ENCODE data around the gene TRIM40.

- TF ChIP-seq, protein P1, sequence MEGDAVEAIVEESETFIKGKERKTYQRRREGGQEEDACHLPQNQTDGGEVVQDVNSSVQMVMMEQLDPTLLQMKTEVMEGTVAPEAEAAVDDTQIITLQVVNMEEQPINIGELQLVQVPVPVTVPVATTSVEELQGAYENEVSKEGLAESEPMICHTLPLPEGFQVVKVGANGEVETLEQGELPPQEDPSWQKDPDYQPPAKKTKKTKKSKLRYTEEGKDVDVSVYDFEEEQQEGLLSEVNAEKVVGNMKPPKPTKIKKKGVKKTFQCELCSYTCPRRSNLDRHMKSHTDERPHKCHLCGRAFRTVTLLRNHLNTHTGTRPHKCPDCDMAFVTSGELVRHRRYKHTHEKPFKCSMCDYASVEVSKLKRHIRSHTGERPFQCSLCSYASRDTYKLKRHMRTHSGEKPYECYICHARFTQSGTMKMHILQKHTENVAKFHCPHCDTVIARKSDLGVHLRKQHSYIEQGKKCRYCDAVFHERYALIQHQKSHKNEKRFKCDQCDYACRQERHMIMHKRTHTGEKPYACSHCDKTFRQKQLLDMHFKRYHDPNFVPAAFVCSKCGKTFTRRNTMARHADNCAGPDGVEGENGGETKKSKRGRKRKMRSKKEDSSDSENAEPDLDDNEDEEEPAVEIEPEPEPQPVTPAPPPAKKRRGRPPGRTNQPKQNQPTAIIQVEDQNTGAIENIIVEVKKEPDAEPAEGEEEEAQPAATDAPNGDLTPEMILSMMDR (IDR thresholded peaks at IDR 0.05 in 2 of 3, conservative IDR thresholded peaks at IDR 0.05 in 1 of 3; ENCODE audit: borderline replicate concordance in 1 of 3, insufficient read depth in 1 of 3, low read depth in 2 of 3, low read length in 2 of 3) = peak; percentile 99 to 100 (median 100)
- TF ChIP-seq MAX (IDR thresholded peaks at IDR 0.05) (no peak), ZNF274 (IDR thresholded peaks at IDR 0.05; ENCODE audit: low read depth, low read length) (no peak), POLR2A (IDR thresholded peaks at IDR 0.05; ENCODE audit: borderline replicate concordance, extremely low read depth, insufficient read depth, insufficient read length) (no peak)
- TF ChIP-seq, protein P2, sequence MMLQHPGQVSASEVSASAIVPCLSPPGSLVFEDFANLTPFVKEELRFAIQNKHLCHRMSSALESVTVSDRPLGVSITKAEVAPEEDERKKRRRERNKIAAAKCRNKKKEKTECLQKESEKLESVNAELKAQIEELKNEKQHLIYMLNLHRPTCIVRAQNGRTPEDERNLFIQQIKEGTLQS (IDR thresholded peaks at IDR 0.05) = no peak
Observed at GRCh38 chr6:30130887-30131862, 4.8 kb upstream of the TRIM40 start.

Measured in HCT116 (cell line).